ENCODE data around the gene PAGE2B.
"Not testable (repeated sequence)": the region's sequence is repeated elsewhere in the genome, so short reads cannot be mapped to it uniquely, and the experiment has no call there.

The PAGE2B gene

DNA sequence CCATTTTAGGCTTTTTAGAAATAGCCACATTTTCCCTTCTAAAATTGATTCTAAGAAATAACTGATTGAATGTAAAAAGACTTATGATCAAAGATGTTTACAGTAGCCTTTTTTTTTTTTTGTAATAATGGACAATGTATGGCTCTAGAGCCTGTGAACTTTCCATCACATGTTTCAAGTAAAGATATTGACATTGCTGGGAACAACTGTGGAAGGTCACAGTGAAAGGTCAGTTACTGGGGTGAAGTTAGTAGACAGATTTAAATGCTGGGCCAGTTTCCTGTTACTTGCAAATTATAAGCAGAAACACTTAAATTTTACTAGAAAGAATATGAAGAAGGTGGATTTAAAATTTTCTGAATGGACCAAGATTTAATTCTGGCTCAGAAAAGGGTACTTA is 32.4 kb downstream of the PAGE2B start:
- TF ChIP-seq CTCF (IDR thresholded peaks at IDR 0.05; ENCODE audit: control insufficient read depth, insufficient read depth, low read depth, low read length, missing control alignments) = no peak
- no peak overlapping the region for H3K4me3 ChIP-seq (ENCODE audit: control insufficient read depth, low read depth, low read length)
- no peak for DNase-seq (ENCODE audit: low read depth)

- TF ChIP-seq CTCF (IDR thresholded peaks at IDR 0.05; ENCODE audit: control insufficient read depth, insufficient read depth, low read depth, low read length, missing control alignments) = no peak
- no peak for DNase-seq (ENCODE audit: low read depth)
Measured at GRCh38 chrX:55107911-55108310, 33.1 kb downstream of the PAGE2B start.

GRCh38 chrX:55109306-55109705 is 34.5 kb downstream of the PAGE2B start:
- no peak for DNase-seq (ENCODE audit: low read depth)

More at GRCh38 chrX:55107911-55108310, 33.1 kb downstream of the PAGE2B start:
- H3K4me3 ChIP-seq (ENCODE audit: control insufficient read depth, low read depth, low read length) = no peak overlapping the region

DNA sequence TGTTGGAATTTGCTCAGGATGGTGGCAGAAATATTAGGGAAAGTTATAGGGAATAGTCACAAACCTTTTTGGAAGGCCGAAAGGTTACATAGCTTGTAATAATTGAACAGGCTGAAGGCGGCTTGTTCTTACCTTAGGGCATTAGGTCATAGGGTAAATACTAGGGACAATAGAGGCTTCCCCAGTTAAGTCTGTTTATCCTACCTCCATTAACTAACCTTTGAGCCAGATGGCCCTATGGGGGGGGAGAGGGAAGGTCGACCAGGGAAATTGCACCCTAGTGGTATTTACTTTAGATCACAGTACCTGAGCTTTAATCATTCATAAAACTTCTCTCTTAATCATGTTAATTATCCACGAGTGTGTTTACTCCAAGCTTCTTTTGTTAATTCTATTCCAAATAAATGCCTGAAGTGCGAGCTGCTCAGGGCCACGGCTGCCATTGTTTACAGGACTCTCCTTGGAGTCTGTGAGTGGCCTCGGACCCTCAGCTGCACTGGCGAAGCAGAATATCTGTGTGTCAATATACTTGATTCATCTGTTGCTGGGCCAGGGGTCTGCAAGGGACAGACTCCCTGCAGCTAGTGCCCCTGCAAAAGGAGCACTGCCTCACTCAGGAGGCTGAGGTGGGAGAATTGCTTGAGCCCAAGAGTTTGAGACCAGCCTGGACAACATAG is 36.9 kb downstream of the PAGE2B start:
- H3K4me3 ChIP-seq (ENCODE audit: control insufficient read depth, low read depth, low read length) = no peak overlapping the region
- TF ChIP-seq CTCF (IDR thresholded peaks at IDR 0.05; ENCODE audit: control insufficient read depth, insufficient read depth, low read depth, low read length, missing control alignments) = no peak
- DNase-seq (ENCODE audit: low read depth) = no peak

More at GRCh38 chrX:55109306-55109705, 34.5 kb downstream of the PAGE2B start:
- TF ChIP-seq CTCF (IDR thresholded peaks at IDR 0.05; ENCODE audit: control insufficient read depth, insufficient read depth, low read depth, low read length, missing control alignments) = no peak
- no peak overlapping the region for H3K4me3 ChIP-seq (ENCODE audit: control insufficient read depth, low read depth, low read length)

- H3K4me3 ChIP-seq (ENCODE audit: control insufficient read depth, low read depth, low read length); DNase-seq (ENCODE audit: low read depth): not testable (repeated sequence)
Measured at GRCh38 chrX:55116589-55116988, 41.8 kb downstream of the PAGE2B start.

GRCh38 chrX:55118574-55118973 is 43.7 kb downstream of the PAGE2B start:
- H3K4me3 ChIP-seq (ENCODE audit: control insufficient read depth, low read depth, low read length) = no peak overlapping the region
- no peak for DNase-seq (ENCODE audit: low read depth)
- TF ChIP-seq CTCF (IDR thresholded peaks at IDR 0.05; ENCODE audit: control insufficient read depth, insufficient read depth, low read depth, low read length, missing control alignments) = no peak

DNA sequence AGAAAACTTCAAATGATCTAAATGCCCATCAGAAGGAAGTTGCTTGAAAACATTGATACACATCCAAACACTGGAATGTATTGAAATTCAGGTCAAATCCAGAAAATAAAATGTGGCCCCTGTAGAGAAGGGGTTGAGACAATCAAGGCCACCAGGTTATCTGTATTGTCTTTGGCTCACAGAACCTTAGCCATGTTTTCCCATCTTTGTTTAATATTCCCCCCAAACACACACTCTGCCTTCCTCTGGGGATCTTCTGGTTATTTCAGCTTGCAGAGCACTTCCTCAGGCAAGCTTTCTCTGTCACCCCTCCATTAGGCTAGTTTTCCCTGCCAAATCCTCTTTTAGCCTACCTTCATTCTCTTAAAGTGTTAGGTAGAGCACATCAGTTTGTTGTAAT is 44.4 kb downstream of the PAGE2B start:
- H3K4me3 ChIP-seq (ENCODE audit: control insufficient read depth, low read depth, low read length) = no peak overlapping the region
- no peak for TF ChIP-seq CTCF (IDR thresholded peaks at IDR 0.05; ENCODE audit: control insufficient read depth, insufficient read depth, low read depth, low read length, missing control alignments)
- no peak for DNase-seq (ENCODE audit: low read depth)
